HG02938 (cell line): ENCODE measurements around the gene TM4SF18.
"Not testable (repeated sequence)": the region's sequence is repeated elsewhere in the genome, so short reads cannot be mapped to it uniquely, and the experiment has no call there.

Source experiments
- ATAC-seq: cut with Tn5 transposase; IDR thresholded peaks from one replicate; pipeline ENCODE4 v1.9.1; 2021; ENCODE audit warnings: mild to moderate bottlenecking, moderate library complexity; ENCODE audit not compliant: unreplicated experiment

Gene TM4SF18

DNA sequence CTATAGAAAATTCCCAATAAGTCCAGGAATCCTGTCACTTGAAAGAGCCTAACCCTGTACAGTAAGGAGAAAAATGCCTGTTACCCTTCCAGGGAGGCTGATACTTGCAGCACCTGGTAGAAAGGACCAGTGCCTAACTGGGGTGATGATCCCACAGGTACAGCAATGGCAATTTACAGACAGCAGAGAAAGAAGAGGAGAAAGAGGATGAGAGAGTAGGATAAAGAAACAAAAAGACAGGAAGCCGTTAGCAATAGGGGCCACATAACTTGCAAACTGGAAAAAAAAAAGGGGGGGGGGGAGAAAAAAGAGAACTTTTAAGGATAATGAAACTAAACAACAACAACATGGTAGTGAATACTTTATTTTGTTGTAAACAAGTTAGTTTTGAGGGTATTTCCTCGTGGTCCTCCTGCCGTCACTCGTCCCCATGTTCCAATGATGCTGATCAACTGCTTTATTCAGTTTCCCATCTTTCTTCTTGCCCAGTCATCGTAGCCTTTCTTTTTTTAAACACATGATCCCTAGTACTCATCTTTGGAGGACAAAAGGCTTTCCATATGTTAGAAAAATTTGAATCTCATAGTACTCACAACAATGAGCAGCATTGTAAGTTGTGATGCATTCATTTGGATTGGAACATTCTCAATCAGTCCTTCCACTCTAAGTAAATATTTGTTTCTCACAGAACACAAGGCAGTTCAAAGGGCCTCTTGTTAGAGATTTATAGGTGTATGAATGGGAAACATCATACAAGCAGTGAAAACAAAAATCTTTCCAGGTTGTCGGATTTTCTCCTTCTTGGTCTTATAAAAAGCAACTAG, 35.5 kb upstream of the TM4SF18 start:
- no peak for ATAC-seq

DNA sequence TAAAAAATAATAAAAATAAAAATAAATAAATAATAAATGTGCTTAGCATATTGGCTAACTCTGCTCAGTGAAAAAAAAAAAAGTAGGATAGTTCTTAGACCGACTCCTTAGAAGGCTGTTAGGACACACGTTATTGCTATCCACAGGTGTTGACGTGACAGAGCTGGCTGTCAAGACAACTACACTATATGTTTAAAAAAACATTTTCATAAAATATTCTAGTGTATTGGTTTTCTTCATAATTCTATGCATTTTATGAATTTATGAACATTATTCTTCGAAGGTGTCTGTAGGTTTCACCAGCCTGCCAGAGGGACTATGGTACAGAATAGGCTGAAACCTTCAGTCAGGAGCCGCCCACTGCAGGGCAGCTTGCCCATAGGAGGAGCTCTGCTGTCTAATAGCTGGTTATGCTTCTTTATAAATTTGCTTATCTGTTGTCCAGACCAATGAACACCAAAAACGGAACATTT, 34.8 kb upstream of the TM4SF18 start:
- ATAC-seq = no peak

DNA sequence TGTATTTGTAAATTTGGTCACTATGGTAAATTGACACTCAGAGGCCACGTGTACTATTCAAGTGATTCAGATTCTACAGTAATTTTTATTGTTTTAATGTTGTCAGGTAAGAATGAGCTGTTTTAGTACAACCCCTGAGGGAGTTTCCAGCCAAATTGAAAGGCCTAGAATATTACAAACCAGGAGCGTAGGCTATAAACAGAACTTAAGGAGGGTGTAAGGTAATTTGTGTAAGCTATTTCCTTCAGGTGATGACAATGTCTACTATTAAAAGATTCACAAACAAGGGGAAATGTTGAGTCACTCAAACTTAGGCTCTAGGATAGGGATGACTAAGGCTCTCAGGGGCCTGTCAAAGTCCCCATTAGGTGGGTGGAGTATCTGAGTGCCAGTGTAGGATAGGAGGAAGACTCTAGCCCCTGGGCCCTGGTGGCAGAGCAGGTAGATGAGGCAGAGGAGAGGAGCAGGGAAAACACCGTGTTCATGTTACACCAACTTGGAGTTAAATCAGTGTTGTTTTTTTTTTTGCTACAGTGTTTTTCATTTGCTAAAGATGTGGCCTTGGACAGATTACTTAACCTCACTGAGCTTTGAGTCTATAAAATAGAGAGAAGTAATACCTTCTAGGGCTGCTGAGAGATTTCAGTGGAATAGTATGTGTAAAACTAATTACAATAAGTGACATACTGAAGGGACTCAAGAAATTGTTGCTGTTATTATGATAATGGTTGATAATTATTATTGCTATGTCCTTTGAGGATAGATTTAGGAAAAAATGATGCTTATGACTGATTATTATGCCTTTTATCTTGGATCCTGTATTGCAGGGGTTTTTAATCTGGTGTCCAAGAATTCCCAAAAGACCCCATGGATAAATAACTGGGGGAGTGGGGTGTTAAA, 33.8 kb upstream of the TM4SF18 start:
- ATAC-seq = no peak

GRCh38 chr3:149366031-149366430, 32.6 kb upstream of the TM4SF18 start:
- ATAC-seq = no peak

GRCh38 chr3:149364624-149365023, 31.2 kb upstream of the TM4SF18 start:
- no peak for ATAC-seq

DNA sequence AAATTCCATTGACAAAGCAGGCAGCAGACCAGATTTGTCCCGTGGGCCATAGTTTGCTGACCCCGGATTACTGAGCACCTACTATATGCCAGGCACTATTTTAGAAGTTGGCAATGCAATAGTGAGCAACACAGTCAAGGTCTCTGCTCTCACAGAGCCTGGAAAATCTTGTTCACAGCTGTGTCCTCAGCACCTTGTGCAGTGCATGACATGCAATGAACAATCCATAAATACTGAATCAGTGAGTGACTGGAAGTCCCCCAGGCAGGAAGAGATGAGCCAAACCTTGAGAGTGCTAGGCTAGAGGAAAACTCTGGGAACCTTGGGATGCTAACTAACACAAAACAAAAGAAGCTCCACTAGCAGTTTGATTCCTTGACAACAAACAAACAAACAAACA, 29.6 kb upstream of the TM4SF18 start:
- no peak for ATAC-seq

- no peak for ATAC-seq
Measured at GRCh38 chr3:149362366-149362765, 28.9 kb upstream of the TM4SF18 start.

- no peak for ATAC-seq
Measured at GRCh38 chr3:149356630-149357029, 23.2 kb upstream of the TM4SF18 start.

- ATAC-seq = no peak
Measured at GRCh38 chr3:149356044-149356592, 22.7 kb upstream of the TM4SF18 start.

DNA sequence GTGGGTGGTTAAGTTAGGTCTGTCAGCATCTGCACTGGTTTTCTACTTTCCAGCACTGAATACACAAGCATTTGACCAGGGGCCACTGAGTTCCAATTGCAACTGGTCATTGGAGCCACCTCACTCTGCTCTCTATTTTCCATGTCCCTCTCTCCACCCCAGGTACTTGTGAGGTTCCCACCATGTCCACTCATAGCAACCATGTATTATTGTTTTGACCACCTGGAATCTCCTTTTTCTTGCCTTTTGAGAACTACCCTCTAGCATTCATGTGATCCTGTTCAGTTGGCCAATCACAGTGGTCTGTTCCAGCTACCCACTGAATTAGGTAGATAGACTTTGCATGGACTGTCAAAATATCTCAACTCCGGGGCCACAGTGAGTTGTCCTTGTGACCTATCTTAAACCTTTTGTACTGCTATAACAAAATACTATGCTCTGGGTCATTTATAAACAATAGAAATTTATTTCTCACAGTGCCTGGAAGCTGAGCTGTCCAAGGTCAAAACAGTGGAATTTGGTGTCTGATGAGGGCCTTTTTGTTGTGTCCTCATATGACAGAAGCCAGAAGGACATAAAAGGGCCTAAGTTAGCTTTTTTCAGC, 20.2 kb upstream of the TM4SF18 start:
- ATAC-seq = no peak

DNA sequence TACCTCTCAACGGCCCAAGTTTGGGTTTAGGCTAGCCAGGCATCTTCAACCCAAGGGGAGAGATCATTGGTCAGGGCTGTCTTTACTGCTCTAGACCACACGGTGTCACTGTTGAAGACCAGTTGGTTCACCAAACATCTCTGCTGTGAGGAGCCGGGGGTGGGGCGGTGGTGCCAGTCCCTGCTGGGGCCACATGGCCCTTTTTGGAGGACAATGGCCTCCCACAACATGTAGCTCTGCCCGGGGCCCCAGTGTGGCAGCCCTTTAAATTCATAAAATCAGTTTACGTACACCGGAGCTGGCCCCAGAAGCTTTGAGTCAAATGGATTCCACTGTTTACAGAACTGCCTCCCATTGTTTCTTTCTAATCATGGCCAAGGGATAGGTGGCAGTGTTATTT, 19.1 kb upstream of the TM4SF18 start:
- peak; percentile 85 for ATAC-seq

GRCh38 chr3:149343951-149344350, 10.5 kb upstream of the TM4SF18 start:
- ATAC-seq = no peak

DNA sequence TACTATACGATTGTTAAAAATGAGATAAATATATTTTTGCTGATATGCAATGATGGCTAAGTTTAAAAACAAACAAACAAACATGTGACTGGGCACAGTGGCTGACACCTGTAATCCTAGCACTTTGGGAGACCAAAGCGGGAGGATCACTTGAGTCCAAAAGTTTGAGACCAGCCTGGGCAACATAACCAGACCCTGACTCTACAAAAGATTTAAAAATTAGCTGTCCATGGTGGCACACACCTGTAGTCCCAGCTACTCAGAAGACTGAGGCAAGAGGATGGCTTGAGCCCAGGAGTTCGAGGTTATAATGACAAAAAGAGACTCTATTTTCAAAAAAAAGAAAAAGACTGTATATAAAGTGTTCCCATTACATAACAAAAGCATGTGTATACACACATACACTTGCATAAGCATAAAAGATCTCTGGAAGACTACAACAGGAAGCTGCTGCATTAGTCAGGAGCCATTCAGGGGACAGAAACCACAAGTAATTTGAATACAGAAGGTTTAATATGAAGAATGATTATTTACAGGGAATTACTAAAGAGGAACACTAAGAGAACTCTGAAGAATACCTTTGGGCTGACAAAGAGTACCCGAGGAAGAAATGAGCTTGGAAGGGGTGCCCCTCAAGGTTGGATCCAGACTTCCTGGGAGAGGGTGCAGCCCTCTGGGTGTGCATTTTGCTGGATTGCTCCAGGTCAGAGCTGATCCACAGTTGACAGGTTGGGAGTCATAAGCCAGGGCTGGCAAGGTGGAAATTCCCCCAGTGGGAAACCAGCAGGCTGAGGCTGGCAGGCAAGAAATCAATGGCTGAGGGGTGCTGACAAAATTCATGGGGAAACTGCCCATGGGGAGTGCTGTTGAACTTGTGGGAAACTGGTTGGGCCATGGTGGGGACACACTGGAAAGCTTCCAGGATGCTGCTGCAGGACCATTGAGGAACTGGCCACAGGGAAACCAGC, 9.3 kb upstream of the TM4SF18 start:
- no peak for ATAC-seq

DNA sequence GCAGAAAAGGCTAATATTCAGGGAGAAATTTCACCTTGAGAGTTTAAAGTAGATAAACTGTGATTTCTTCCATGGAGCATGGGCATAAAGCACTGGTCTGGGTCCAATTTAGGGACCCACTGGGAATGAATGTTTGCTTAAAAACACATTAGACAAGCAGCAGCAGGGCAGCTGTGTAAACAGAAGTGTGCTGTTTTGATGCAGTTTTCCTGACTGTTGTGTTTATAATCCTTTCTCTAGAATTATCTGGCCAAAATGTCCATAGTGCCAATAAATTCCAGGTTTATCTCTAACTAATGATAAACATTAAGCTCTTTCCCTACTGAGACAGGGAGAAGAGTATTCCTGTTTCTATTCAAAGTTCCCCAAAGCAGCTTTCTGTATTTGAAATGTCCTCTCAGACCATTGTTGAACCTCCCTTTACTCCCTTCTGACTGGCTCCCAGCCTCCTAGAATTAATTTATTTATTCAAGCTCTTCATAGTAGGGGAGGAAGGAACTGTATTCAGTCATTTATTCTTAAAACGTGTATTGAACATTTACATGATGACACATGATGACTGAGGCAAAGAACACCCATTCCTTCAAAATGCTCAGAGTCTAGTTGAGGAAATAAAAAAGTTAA, 7.0 kb upstream of the TM4SF18 start:
- no peak for ATAC-seq

DNA sequence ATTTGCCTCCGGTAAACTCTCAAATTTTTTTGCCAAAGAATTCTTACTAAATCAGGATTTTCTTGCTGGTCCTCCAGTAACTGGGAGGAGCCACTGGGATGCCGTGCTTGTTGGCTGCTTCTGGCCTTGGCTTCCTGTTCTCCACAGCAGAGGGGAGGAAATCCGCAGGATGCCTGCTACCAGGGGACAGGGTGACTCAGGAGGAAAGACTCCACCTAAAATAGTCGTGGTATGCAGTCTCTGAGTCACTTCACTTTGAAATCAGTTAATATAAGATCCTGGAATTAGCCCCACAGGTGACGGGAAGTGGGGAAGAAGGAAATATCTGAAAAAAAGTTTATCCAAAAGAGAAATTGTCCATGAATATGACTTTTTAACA, 6.5 kb upstream of the TM4SF18 start:
- ATAC-seq = no peak

GRCh38 chr3:149337486-149337885, 4.0 kb upstream of the TM4SF18 start:
- ATAC-seq = not testable (repeated sequence)

- ATAC-seq = no peak
Measured at GRCh38 chr3:149336925-149337324, 3.5 kb upstream of the TM4SF18 start.

DNA sequence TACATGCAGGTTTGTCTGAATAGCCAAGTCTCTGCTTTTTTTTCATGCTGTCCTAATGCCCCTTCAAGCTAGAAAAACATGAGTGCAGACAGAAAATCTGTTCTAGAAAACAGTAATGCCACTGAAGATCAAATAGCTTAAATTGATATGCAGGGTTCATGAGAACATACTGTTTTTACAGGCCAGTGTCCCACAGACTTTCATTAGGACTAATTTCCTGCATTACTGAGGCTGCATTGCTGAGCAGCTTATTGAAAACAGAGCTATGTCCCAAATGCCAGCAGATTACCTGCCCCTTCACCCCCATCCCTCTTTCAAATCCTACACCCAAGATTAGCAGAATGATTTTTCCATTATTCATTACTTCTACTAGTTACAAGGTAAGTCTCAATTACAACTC, 665 bp downstream of the TM4SF18 start:
- ATAC-seq = no peak

GRCh38 chr3:149332227-149332765, 1.1 kb downstream of the TM4SF18 start:
- no peak for ATAC-seq
